Measurements from ENCODE around the gene MACROD2. TPM values are rescaled to one million over a fixed set of nuclear protein-coding genes. Genes with fewer than 3 reads are reported as not detected.

MACROD2 gene
- total and polyA plus RNA-seq, 2 experiments from 2014 or later: 2.8 to 4.3 TPM

- no peak overlapping the region for H3K27ac Mint-ChIP-seq
- no peak for ATAC-seq
- no peaks in the 10 kb centered on the region for H3K9me3 Mint-ChIP-seq
- H3K4me3 Mint-ChIP-seq: no peak overlapping the region
- Histone ChIP-seq H3K4me2 (no peak overlapping the region), H3K36me3 (ENCODE audit: insufficient read depth) (no peaks in the 10 kb centered on the region), H4K20me1 (replicated peaks; ENCODE audit: insufficient read depth) (no peaks in the 10 kb centered on the region; the same call in 1 of the 2 replicates), H3K27me3 (ENCODE audit: insufficient read depth) (no peaks in the 10 kb centered on the region), H3K4me1 (ENCODE audit: insufficient read depth) (no peaks in the 10 kb centered on the region), H3K79me2 (replicated peaks; ENCODE audit: insufficient read depth) (no peaks in the 10 kb centered on the region), H2AFZ (no peak overlapping the region), H3K9me2 (ENCODE audit: insufficient read depth) (no peaks in the 10 kb centered on the region; the same call in 1 of the 2 replicates), H3F3A (replicated peaks; ENCODE audit: low read depth) (no peaks in the 10 kb centered on the region), H3K27ac (ENCODE audit: low read depth) (no peak overlapping the region), H3K4me3 (no peak overlapping the region)
- DNase-seq (ENCODE audit: low spot score): no peak
- no peaks in the 10 kb centered on the region for H3K36me3 Mint-ChIP-seq (ENCODE audit: low read depth)
- TF ChIP-seq JUNB (IDR thresholded peaks at IDR 0.05; ENCODE audit: unreplicated experiment) (no peak), CREB1 (CRISPR knock-in tag; IDR thresholded peaks at IDR 0.05; ENCODE audit: low read depth) (no peak), EZH2phosphoT487 (IDR thresholded peaks at IDR 0.05; ENCODE audit: unreplicated experiment) (no peak), CTCF (conservative IDR thresholded peaks at IDR 0.05; ENCODE audit: low read depth in 2 of 2) (no peak), STAT1 (IDR thresholded peaks at IDR 0.05; ENCODE audit: unreplicated experiment) (no peak), POLR2AphosphoS5 (IDR thresholded peaks at IDR 0.05; ENCODE audit: low read depth) (no peak), ZNF331 (CRISPR knock-in tag; IDR thresholded peaks at IDR 0.05; ENCODE audit: low read depth) (no peak), ZNF114 (CRISPR knock-in tag; IDR thresholded peaks at IDR 0.05) (no peak), NANOG (IDR thresholded peaks at IDR 0.05; ENCODE audit: borderline replicate concordance) (no peak), EZH2 (IDR thresholded peaks at IDR 0.05; ENCODE audit: low read depth, unreplicated experiment) (no peak)
- TF ChIP-seq, protein P1, sequence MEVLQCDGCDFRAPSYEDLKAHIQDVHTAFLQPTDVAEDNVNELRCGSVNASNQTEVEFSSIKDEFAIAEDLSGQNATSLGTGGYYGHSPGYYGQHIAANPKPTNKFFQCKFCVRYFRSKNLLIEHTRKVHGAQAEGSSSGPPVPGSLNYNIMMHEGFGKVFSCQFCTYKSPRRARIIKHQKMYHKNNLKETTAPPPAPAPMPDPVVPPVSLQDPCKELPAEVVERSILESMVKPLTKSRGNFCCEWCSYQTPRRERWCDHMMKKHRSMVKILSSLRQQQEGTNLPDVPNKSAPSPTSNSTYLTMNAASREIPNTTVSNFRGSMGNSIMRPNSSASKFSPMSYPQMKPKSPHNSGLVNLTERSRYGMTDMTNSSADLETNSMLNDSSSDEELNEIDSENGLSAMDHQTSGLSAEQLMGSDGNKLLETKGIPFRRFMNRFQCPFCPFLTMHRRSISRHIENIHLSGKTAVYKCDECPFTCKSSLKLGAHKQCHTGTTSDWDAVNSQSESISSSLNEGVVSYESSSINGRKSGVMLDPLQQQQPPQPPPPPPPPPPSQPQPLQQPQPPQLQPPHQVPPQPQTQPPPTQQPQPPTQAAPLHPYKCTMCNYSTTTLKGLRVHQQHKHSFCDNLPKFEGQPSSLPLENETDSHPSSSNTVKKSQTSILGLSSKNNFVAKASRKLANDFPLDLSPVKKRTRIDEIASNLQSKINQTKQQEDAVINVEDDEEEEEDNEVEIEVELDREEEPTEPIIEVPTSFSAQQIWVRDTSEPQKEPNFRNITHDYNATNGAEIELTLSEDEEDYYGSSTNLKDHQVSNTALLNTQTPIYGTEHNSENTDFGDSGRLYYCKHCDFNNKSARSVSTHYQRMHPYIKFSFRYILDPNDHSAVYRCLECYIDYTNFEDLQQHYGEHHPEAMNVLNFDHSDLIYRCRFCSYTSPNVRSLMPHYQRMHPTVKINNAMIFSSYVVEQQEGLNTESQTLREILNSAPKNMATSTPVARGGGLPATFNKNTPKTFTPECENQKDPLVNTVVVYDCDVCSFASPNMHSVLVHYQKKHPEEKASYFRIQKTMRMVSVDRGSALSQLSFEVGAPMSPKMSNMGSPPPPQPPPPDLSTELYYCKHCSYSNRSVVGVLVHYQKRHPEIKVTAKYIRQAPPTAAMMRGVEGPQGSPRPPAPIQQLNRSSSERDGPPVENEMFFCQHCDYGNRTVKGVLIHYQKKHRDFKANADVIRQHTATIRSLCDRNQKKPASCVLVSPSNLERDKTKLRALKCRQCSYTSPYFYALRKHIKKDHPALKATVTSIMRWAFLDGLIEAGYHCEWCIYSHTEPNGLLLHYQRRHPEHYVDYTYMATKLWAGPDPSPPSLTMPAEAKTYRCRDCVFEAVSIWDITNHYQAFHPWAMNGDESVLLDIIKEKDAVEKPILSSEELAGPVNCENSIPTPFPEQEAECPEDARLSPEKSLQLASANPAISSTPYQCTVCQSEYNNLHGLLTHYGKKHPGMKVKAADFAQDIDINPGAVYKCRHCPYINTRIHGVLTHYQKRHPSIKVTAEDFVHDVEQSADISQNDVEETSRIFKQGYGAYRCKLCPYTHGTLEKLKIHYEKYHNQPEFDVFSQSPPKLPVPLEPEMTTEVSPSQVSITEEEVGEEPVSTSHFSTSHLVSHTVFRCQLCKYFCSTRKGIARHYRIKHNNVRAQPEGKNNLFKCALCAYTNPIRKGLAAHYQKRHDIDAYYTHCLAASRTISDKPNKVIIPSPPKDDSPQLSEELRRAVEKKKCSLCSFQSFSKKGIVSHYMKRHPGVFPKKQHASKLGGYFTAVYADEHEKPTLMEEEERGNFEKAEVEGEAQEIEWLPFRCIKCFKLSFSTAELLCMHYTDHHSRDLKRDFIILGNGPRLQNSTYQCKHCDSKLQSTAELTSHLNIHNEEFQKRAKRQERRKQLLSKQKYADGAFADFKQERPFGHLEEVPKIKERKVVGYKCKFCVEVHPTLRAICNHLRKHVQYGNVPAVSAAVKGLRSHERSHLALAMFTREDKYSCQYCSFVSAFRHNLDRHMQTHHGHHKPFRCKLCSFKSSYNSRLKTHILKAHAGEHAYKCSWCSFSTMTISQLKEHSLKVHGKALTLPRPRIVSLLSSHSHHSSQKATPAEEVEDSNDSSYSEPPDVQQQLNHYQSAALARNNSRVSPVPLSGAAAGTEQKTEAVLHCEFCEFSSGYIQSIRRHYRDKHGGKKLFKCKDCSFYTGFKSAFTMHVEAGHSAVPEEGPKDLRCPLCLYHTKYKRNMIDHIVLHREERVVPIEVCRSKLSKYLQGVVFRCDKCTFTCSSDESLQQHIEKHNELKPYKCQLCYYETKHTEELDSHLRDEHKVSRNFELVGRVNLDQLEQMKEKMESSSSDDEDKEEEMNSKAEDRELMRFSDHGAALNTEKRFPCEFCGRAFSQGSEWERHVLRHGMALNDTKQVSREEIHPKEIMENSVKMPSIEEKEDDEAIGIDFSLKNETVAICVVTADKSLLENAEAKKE (CRISPR knock-in tag; IDR thresholded peaks at IDR 0.05): no peak
- TF ChIP-seq, protein P2, sequence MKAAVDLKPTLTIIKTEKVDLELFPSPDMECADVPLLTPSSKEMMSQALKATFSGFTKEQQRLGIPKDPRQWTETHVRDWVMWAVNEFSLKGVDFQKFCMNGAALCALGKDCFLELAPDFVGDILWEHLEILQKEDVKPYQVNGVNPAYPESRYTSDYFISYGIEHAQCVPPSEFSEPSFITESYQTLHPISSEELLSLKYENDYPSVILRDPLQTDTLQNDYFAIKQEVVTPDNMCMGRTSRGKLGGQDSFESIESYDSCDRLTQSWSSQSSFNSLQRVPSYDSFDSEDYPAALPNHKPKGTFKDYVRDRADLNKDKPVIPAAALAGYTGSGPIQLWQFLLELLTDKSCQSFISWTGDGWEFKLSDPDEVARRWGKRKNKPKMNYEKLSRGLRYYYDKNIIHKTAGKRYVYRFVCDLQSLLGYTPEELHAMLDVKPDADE (IDR thresholded peaks at IDR 0.05): no peak
- TF ChIP-seq, protein P3, sequence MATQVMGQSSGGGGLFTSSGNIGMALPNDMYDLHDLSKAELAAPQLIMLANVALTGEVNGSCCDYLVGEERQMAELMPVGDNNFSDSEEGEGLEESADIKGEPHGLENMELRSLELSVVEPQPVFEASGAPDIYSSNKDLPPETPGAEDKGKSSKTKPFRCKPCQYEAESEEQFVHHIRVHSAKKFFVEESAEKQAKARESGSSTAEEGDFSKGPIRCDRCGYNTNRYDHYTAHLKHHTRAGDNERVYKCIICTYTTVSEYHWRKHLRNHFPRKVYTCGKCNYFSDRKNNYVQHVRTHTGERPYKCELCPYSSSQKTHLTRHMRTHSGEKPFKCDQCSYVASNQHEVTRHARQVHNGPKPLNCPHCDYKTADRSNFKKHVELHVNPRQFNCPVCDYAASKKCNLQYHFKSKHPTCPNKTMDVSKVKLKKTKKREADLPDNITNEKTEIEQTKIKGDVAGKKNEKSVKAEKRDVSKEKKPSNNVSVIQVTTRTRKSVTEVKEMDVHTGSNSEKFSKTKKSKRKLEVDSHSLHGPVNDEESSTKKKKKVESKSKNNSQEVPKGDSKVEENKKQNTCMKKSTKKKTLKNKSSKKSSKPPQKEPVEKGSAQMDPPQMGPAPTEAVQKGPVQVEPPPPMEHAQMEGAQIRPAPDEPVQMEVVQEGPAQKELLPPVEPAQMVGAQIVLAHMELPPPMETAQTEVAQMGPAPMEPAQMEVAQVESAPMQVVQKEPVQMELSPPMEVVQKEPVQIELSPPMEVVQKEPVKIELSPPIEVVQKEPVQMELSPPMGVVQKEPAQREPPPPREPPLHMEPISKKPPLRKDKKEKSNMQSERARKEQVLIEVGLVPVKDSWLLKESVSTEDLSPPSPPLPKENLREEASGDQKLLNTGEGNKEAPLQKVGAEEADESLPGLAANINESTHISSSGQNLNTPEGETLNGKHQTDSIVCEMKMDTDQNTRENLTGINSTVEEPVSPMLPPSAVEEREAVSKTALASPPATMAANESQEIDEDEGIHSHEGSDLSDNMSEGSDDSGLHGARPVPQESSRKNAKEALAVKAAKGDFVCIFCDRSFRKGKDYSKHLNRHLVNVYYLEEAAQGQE (IDR thresholded peaks at IDR 0.05; ENCODE audit: unreplicated experiment): no peak
- H3K27me3 Mint-ChIP-seq (ENCODE audit: insufficient read depth, low read depth, poor library complexity): peaks cover 3% of the 10 kb centered on the region
- no peaks in the 10 kb centered on the region; the same call in 2 of the 3 replicates for H3K4me1 Mint-ChIP-seq
These were observed 296.2 kb downstream of the MACROD2 start for GRCh38 chr20:14291502-14291901.

Measured in GM23338 (cell line).